Measurements from ENCODE around the gene NEIL3.

NEIL3 gene

GRCh38 chr4:177381762-177382310, 72.2 kb downstream of the NEIL3 start:
- no peak for DNase-seq (ENCODE audit: low read depth in 1 of 2, low spot score in 1 of 2)
- TF ChIP-seq REST (IDR thresholded peaks at IDR 0.05; ENCODE audit: insufficient replicate concordance, low read depth) (no peak), GABPA (IDR thresholded peaks at IDR 0.05; ENCODE audit: low read depth) (no peak), SPI1 (IDR thresholded peaks at IDR 0.05; ENCODE audit: borderline replicate concordance, low read depth) (no peak), CTCF (IDR thresholded peaks at IDR 0.05; ENCODE audit: insufficient read depth, low read length) (no peak), POLR2AphosphoS5 (IDR thresholded peaks at IDR 0.05; ENCODE audit: low read depth) (no peak)

GRCh38 chr4:177384856-177385397, 75.3 kb downstream of the NEIL3 start:
- DNase-seq (ENCODE audit: low read depth in 1 of 2, low spot score in 1 of 2): no peak
- Histone ChIP-seq H3K27me3 (ENCODE audit: insufficient read depth, poor library complexity, severe bottlenecking) (peaks cover 5% of the 10 kb centered on the region), H3K4me3 (replicated peaks; ENCODE audit: insufficient read depth, low read length) (no peak overlapping the region), H3K27ac (replicated peaks) (no peak overlapping the region)
- no peak for TF ChIP-seq SPI1 (IDR thresholded peaks at IDR 0.05; ENCODE audit: borderline replicate concordance, low read depth)
- no peak for TF ChIP-seq POLR2AphosphoS5 (IDR thresholded peaks at IDR 0.05; ENCODE audit: low read depth)
- no peak for TF ChIP-seq CTCF (IDR thresholded peaks at IDR 0.05; ENCODE audit: insufficient read depth, low read length)
- TF ChIP-seq REST (IDR thresholded peaks at IDR 0.05; ENCODE audit: insufficient replicate concordance, low read depth): no peak
- no peak for TF ChIP-seq GABPA (IDR thresholded peaks at IDR 0.05; ENCODE audit: low read depth)

More at GRCh38 chr4:177381762-177382310, 72.2 kb downstream of the NEIL3 start:
- Histone ChIP-seq H3K4me3 (replicated peaks; ENCODE audit: insufficient read depth, low read length) (no peak overlapping the region), H3K27ac (replicated peaks) (no peak overlapping the region), H3K27me3 (ENCODE audit: insufficient read depth, poor library complexity, severe bottlenecking) (peaks cover 8% of the 10 kb centered on the region)

GRCh38 chr4:177385576-177386277, 76.1 kb downstream of the NEIL3 start:
- TF ChIP-seq SPI1 (IDR thresholded peaks at IDR 0.05; ENCODE audit: borderline replicate concordance, low read depth): no peak
- TF ChIP-seq POLR2AphosphoS5 (IDR thresholded peaks at IDR 0.05; ENCODE audit: low read depth): no peak
- TF ChIP-seq GABPA (IDR thresholded peaks at IDR 0.05; ENCODE audit: low read depth): no peak
- no peak for TF ChIP-seq REST (IDR thresholded peaks at IDR 0.05; ENCODE audit: insufficient replicate concordance, low read depth)
- TF ChIP-seq CTCF (IDR thresholded peaks at IDR 0.05; ENCODE audit: insufficient read depth, low read length): no peak
- Histone ChIP-seq H3K27me3 (ENCODE audit: insufficient read depth, poor library complexity, severe bottlenecking) (peaks cover 5% of the 10 kb centered on the region), H3K4me3 (replicated peaks; ENCODE audit: insufficient read depth, low read length) (no peak overlapping the region), H3K27ac (replicated peaks) (no peak overlapping the region)
- DNase-seq (ENCODE audit: low read depth in 1 of 2, low spot score in 1 of 2): no peak
